ENCODE data around the gene ITGB2.

The ITGB2 gene

DNA sequence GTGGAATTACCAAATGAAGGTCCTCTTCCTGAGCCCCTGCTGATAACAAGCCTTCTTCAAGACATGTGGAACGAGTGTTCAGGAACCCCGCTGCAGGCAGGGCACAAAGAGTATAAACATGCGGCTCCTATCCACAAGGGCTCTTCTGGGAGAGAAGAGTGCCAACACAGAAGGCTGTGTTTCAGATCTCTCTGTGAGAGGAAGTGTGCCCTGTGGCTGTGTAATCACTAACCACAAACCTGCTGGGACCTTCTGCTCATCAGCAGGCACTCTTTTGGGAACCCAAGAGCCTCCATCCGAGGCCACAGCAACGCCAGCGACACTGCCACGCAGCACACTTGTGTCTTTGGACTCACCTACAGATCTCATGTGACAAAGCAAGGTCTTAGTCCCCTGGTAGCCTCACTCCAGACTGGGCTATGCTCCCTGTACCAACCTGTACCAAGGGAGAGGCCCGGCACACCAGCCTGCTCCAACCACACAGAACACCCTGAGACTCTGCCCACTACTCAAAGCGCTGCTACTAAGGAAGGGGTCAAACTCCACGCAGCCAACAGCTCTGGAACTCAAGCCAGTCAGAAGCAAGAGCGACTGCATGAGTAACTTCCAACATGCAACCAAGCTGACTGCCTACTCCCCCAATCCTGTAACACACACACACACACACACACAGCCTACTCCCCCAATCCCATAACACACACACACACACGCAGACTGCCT lies 55.0 kb downstream of the ITGB2 start:
- peak in 1 of 2 experiments; percentile 20 for DNase-seq

DNA sequence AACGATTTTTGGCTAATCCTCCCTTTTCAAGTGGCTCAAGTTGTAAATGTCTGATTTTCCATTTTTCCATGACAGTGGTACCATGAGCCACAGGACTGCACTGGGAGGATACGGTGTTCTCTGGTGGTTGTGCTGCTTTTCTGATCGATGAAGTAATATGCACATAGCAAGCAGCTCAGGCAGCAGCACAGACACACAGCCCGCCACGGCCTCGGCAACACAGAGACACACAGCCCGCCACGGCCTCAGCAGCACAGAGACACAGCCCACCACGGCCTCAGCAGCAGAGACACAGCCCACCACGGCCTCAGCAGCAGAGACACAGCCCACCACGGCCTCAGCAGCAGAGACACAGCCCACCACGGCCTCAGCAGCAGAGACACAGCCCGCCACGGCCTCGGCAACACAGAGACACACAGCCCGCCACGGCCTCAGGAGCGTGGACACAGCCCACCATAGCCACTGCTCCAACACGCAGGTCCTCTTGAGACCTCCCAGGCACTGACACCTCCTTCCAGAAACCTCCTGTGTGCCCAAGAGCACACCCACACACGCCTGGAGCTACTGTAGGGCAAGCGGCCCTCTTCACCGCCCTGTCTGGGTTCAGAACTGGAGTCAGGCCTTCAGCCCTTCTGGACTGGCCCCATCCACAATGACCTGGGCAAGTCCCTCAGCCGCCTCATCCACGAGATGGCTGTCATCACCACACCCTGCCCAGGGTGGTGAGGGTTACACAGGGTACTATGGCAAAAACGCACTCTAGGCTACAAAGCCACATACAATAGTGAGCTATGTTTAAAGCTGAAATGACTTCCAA lies 57.6 kb downstream of the ITGB2 start:
- no peak for DNase-seq

DNA sequence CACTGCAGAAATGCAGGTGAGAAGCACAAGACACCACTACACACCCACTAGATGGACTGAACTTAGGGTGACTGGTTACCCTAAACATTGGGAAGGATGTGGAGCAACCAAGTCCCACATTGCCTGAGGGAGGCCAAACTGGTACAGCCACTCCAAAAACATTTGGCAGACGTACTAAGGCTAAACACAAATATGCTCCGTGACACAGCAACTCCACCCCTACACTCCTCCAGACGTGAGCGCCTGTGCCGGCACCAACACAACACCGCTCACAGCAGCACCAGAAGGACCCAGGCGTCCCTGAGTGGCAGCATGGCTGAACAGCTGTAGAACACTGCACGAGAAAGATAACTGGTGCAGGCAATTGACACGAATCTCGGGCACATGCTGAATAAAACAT lies 61.9 kb downstream of the ITGB2 start:
- no peak for DNase-seq

DNA sequence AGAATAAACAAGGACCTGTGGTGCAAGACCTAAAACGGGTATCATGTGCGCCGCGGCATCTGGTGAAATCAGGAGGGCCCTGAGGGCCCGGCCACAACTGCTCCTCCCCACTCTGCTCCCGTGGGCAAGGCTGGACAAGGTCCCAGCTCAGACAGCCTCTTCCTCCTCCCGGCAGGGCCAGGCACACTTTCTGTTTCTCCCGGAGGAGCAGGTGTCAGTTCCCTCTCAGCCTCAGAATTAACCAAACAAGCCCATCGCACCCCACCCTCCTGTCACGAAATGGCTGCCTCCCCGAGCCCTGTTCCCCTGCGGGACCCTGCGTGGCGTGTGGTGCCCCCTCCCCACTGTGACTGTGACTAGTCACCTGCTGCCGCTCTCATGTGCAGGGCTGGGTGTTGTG lies 62.4 kb downstream of the ITGB2 start:
- DNase-seq = no peak

DNA sequence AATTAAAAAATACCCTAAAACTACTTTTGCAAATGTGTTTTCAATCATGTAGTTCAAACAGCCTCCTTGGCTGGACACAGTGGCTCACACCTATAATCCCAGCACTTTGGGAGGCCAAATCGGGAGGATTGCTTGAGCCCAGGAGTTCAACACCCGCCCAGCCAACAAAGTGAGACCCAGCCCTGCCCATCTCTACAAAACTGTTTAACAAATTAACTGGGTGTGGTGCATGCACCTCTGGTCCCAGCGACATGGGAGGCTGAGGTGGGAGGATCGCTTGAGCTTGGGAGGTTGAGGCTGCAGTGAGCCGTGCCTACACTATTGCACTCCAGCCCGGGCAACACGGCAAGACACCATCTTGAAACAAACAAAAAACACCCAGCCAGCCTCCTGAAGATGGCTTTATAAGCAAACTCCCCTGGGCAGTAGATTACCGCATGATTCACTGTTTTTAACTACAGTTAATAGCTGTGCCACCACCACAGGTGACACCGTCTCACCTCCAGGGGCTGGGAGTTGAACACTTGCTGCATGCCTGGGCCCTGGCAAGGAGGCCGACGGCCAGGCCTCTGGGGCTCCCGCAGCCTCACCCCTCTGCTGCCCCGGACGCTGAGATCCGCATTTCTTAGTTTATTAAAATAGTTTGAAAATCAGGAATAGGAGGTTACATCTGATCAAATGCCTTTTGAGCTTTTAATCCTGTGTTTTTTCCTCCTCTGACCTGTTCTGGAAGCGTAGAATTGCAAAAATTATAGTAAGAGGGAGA lies 63.4 kb downstream of the ITGB2 start:
- no peak for DNase-seq

DNA sequence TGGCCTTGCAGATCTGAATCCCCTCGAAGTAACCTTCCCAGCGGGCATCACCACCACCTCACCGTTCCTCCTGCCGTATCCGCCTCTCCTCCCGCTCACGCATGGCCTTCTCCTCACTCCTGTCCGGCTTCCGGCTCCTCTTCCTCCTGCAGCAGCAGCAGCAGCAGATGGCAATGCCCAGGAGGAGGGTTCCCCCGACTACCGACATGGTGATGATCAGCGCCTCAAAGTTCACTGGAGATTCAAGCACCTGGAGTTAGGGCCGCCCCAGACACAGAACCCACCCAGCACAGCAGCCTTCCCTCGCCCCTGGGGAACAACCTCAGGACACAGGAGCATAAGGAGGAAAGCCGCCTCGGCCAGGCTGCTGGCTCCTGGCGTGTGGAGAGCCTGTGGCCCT lies 64.6 kb downstream of the ITGB2 start:
- DNase-seq = no peak

DNA sequence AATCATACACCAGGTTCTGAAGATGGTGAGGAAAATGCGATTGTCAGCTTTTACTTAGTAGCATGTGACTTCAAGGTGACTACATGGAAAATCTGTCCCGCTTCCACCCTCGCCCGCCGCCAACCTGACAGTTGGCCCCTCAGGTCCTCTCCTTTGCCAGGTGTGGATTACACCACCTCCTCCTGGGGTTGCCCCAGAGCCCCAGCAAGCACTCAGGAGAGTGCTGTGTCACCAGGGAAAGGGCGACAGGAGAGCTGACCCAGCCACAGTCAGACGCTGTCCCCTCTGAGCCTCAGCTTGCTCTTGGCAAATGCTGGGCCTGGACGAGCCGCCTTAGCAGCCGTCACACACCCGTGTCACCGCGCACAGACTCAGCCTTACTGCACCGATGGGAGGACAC lies 65.1 kb downstream of the ITGB2 start:
- DNase-seq = no peak

DNA sequence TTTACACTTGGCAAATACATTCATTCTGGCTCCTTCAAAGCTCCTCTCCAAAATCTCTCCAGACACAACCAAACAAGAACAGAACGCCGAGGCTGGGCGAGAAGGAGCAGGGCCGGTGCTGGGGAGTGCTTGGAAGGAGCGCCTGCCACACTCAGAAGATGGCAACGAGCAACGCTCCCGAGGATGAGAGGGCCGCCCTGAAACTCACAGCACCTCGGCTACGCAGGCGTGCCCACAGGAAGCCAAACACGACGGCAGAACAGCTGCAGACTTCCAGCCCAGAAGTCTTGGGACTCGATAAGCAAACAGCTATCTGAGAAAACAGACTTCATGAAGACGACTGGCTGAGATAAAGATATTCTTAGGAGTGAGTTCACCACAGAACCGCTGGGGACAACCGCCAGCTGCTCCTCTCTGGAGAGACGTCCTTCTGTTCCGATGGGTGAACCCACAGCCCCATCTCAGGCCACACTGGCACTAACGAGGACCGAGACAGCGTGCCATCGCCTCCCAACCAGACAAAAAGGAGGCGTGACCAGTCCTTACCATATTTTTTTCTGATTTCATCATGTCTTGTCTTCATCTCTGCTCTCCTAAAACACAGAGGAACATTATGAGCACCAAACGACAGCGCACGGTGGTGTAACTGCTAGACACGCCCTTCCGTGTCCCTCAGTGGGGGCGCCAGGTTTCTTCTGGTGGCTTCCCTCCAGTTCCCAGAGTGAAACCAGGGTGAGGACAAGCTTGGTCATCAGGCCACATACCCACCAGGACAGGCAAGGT lies 65.8 kb downstream of the ITGB2 start:
- DNase-seq = no peak

DNA sequence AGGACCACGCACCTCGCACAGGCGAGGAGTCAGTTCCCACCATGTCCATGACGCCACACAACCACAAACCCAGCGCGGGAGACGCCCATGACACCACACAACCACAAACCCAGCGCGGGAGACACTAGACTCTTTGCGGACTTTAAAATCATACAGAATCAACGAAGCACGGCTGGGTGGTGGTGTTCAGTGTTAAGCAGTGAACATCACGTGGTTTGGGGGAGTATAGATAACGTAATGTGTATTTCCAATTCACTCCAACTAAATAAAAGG lies 66.4 kb downstream of the ITGB2 start:
- DNase-seq = no peak

DNA sequence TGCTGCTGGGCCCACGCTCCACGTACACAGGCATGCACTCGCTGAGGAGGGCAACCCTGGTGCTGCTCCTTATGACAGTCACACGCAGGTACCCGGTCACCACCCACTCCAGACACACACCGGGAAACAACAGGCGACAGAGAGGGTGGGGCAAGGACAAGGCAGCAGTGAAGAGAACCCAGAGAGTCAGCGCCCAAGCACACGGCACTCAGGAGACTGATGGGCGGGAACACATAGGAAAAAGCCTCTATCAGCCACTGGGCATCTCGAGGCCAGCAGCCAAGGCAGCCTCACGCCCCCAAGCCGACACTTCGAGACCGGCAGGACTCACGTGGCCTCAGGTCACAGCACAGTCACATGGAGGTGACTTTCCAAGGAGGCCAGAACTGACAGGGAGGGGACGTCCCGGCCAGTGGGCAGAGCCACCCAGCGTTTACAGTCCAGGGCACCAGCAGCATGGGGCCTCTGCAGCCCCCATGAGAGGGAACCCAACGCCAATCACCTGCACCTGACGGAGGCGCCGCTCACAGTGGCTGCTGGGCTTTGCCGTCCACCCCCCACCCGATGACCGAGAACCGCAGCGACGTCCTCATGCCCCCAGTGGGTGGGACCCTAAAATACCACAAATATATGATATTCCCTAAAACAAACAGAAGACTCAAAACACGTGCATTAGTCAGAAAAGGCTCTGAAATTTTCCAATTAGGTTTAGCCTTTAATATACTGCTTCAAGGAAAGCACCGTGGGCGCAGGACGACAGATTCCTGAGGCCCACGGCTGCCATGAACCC lies 66.9 kb downstream of the ITGB2 start:
- DNase-seq = no peak

DNA sequence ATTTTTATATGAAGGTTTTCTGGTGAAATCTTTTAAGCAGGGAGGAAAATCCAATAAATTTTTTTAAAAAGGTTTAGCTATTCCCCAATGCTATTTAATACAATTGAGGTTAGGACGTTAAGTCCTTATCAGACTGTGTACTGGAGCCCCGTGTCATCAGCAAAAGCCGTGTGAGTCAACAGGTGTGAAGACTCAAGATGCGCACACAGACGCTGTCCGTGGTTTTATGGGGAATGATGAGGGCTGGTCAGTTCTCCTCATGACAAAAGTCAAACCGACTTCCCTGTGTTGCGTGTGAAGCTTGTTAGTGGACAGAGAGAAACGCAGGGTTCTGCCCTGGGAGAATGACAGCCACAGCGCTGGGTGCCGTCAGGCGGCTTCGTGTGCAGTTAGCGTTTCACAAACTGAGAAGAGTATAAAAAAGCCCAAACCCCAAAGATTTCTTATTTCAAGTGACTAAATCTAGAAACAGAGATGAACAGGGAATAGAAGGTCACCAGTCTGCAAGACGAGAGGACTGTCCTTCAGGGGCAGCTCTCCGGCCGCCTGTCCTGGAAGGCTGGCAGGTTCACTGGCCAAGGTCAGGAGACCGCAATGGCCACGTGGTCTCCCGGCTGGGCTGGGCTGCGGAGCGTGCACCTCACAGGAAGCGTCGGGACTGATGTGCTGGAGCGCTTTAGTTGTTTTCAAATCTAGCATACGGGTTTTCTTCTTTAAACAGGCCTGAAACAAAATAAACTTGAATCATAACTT lies 69.6 kb downstream of the ITGB2 start:
- DNase-seq = no peak

DNA sequence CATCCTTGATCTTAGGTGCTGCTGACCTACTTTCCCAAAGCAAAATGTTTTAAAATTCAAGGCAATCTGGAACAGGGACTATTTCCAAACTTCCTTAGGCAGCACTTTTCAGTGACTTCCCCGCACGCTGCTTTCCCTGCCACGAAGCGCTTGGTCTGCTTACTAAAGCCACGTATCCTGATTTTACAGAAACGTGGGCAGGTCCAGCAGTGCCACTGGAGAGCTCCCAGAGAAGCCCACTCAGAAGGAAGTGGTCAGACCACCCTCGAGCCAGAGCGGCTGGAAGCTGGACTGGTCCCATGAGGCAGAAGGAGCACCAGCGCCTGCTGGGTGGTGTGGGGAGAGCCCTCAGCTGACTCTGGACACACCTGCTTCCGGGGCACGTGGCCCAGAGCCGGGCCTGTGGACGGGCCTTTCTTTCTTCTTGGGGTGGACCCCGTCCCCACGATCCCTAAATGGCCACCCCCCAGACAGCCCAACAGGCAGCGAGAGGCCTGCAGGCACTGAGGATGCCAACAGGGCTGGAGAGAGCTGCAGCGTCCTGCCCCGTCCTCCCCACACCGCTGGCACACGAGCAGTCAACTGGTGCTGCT lies 70.4 kb downstream of the ITGB2 start:
- DNase-seq = no peak

DNA sequence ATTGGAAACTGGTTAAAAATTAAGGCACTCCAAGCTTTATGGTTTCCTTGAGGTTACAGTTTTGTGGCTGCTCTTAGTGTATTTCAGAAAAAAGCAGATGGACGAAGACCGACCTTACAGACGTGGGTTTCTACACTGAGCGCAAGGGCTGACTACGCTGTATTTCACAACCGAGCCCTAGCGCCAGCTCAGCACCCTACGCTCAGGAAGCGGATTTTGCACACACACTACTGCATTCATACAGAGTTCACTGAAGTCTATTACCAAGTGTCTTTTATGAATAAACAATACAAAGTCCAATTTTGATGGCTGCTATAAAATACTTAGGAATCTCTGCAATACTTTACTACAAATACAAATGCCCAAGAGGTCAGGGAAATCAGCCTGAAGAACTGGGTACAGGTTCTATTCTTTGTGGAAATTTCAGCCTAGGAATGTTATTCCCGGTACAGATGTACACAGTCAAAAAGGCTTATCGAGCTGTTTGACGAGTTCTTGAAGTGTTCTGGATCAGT lies 71.0 kb downstream of the ITGB2 start:
- DNase-seq = no peak

DNA sequence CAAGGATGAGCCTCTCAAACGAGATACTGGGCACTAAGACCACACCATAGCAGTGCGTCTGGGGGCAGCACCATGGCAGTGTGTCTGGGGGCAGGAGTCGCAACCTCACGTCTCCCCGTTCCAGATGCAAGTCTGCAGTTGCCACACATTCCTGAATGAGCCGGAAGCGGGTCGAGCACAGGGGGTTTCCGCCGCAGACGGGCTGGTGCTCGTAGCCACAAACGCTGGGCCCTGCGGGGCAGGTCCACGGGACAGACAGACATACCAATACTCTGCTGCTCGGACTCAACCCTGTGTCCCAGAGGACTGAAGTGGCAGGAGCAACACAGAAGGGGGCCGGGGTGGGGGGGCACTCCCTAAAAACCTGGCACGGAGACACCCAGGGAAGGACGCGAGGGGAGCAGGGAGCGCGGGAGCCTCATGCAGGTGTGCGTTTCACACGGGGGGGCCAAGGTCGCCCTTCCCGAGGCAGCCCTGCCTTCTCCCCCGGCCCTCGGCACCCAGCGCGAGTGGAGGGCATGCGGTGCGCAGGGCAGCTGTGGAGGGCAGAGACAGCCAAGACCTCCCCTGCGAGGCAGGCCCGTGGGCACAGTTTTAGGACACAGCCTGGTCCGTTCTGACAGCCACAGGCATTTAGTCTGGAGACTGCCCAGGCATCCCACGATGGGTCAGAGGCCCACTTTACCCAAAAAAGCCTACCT lies 71.7 kb downstream of the ITGB2 start:
- DNase-seq = no peak

DNA sequence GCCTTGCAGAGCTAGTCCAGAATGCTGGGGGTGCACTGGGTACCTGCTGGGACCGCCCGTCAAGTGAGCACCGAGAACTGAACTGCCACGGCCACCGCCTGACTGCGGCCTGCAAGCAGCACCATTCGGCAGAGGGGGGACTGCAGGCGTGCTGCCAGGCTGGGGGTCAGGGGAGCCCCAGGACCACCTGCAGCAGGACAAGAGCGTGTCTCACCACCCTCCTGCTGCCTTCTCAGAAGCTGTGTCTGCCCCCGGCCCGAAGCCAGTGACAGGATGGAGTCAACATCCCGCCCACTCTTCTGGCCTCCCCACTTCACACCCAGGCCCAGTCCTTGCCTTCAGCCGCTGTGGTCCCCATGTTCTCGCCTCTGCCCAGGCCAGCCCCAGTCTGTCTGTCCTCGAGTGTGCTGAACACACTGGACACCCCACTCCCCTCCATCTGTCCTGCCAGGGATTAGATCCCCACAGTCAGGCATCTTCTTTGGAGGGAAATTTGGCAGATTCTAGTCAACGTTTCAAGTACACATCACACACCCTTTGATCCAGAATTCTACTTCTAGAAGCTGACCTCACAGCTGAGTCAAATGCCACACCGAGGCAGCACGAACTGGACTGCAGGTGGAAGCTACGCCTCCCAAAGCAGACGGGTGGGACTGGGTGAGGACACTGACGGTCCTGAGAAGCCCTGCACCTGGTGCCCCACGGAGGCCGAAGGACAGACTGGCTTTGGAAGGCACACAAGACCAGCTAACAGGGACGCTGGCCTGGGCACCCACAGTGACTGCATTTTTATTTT lies 73.2 kb downstream of the ITGB2 start:
- no peak for DNase-seq

DNA sequence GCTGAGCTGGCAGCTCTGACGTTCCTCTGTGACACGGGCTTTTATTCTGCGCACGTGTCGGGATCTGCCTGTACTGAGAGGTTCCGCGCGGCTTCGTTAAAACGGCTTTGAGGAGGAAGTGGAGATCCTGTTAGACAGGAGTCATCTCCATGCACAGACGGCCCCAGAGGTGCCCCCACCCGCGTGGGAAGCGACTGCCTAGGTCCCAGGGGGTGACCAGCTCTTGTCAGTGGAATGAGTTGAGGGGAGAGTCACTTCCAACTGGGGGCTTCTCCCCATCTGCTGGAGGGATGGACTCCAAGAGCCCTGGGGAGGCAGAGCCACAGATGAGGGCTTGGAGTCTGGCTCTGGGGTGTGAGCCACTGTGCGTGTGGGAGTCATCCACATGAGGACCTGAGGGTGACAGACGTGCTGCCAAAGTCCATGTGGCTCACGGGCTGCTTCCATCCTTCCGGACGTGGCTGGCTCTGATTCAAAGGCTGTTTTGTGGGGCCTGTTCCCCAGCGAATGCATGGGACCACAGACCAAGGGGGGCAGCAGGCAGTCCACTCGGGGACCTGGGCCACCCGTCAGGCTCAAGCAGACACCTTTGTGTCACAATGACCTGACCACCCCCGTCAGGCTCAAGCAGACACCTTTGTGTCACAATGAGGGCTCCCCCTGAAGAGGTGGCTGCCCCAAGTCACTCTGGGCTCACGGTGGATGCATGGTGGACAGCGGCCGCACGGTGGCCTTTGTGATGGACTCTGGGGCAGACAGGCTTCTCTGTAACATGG lies 74.0 kb downstream of the ITGB2 start:
- peak; percentile 33 to 51 for DNase-seq

DNA sequence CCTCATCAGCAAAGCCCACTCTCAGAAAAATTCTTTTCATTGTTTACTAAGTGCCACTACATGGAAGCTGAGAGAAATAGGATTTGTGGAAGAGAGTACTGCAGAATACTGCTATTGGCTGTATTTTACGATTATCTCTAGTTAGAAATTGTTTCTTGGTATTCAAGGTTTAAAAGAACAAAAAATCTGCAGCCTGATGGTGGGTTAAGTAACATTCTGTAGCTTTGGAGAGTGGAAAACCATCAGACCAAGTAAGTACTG lies 74.5 kb downstream of the ITGB2 start:
- no peak for DNase-seq

DNA sequence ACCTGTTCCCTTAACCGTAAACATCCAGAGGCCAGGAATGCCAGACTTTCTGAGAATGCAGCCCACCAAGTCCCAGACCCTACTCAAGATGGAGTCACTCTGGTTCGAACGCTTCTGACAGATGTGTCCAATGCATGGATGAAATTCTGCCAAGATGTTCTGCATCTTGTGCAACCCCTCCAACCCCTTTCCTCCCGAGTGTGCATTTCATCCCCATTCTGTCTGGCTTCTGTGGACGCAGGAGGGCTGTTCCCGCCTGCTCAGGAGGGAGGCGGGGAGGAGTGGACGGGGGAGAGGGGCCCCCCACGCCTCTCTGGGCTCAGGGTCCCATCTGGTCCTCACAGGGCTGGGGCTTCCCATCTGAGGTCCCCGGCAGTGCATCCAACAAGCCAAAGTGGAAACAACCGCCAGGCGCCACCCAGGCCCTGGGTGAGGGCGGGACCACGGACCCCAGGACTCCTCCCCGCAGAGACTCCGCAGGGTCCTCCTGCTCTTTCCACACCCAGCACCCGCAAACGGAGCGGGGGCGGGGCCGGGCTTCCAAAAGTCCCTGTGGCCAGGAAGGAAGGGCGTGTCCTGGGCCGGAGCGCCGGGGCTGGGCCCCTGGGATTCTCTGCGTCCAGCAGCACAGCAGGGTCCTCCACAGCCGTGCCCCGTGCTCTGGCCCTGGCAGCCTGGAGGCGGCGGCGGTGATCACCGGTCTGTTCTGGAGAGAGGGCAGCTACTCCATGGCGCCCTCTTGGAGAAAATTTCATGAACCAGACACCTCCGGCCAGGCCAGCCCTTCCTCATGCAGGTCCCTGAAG lies 75.1 kb downstream of the ITGB2 start:
- peak; percentile 27 to 50 for DNase-seq
